Measurements from ENCODE around the gene SPTLC3.

DNA sequence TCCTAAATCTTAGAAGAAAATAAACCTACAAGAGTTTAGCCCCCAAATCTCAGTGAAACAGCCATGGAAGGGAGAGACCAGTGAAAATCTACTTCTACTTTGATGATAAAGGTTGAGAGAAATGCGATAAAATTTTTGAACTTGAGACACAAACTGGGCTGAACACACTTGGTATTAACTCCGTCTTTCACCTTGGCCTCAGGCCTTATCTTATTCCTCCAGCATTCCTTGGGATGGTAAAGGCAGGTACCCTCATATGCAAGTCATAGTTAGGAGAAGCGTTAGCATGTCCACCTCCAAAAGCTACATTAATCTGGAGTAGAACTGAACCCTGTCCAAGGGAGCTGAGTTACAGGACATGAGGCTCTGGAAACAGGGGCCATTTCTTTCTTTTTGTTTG, 1.2 kb upstream of the SPTLC3 start:
- TF ChIP-seq, protein P1, sequence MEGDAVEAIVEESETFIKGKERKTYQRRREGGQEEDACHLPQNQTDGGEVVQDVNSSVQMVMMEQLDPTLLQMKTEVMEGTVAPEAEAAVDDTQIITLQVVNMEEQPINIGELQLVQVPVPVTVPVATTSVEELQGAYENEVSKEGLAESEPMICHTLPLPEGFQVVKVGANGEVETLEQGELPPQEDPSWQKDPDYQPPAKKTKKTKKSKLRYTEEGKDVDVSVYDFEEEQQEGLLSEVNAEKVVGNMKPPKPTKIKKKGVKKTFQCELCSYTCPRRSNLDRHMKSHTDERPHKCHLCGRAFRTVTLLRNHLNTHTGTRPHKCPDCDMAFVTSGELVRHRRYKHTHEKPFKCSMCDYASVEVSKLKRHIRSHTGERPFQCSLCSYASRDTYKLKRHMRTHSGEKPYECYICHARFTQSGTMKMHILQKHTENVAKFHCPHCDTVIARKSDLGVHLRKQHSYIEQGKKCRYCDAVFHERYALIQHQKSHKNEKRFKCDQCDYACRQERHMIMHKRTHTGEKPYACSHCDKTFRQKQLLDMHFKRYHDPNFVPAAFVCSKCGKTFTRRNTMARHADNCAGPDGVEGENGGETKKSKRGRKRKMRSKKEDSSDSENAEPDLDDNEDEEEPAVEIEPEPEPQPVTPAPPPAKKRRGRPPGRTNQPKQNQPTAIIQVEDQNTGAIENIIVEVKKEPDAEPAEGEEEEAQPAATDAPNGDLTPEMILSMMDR (IDR thresholded peaks at IDR 0.05), result no peak
- TF ChIP-seq POLR2A (IDR thresholded peaks at IDR 0.05), result no peak

Data from Peyer's patch (tissue), 4 donors.